HEK293 (cell line): ENCODE results near the gene CHST5.

Experiments used
- CTCF ChIA-PET: fragments of 350-600 bp; formaldehyde crosslinking; extraction: SDS; loops from one replicate; lab custom pipeline; 2021; ENCODE audit warnings: antibody characterized with exemption; lab: Yijun Ruan, JAX
- POLR2A ChIA-PET: fragments of 300-600 bp; formaldehyde crosslinking; extraction: SDS; loops from one replicate; lab custom pipeline; 2020; ENCODE audit warnings: antibody characterized with exemption, inconsistent platforms; lab: Yijun Ruan, JAX
- H3K27ac ChIP-seq: fragments of 200-500 bp; sonication (Bioruptor generic); 2 replicates; pipeline ENCODE4 v1.5.1; 2014; ENCODE audit warnings: low read depth, low read length, control low read depth, inconsistent platforms; ENCODE audit errors: extremely low read depth
- H3K36me3 ChIP-seq, 2 experiments: fragments of 200-500 bp in 1 of 2; sonication (Bioruptor generic) in 1 of 2; 1 replicate in 1 of 2; 2 replicates in 1 of 2; pipeline ENCODE4 v1.5.1; 2014 to 2017; ENCODE audit warnings: inconsistent platforms in 2 of 2, low read length in 2 of 2; ENCODE audit not compliant: control insufficient read depth in 2 of 2, insufficient read depth in 1 of 2
- H3K4me1 ChIP-seq: fragments of 200-500 bp; sonication (Bioruptor generic); 2 replicates; pipeline ENCODE4 v1.5.1; 2014; ENCODE audit warnings: mild to moderate bottlenecking, low read length, inconsistent platforms; ENCODE audit not compliant: control insufficient read depth, insufficient read depth
- H3K4me3 ChIP-seq: 2 replicates; pipeline ENCODE4 v1.5.1; 2011; ENCODE audit warnings: low read depth, mild to moderate bottlenecking, control low read depth, low read length, moderate library complexity
- H3K9me3 ChIP-seq: fragments of 200-500 bp; sonication (Bioruptor generic); 2 replicates; pipeline ENCODE4 v1.5.1; 2014; ENCODE audit warnings: low read depth, low read length, inconsistent platforms; ENCODE audit not compliant: control insufficient read depth, insufficient read depth
- GLI4 ChIP-seq: fragments of 450-650 bp; formaldehyde crosslinking; IDR thresholded peaks from 2 replicates; pipeline ENCODE4 v1.5.1; 2016; ENCODE audit warnings: missing biosample characterization, missing genetic modification characterization
- HOXA7 ChIP-seq: sonication (generic); formaldehyde crosslinking; IDR thresholded peaks from 2 replicates; pipeline ENCODE4 v1.8.1; 2022; ENCODE audit warnings: missing genetic modification reagents, borderline replicate concordance
- KLF1 ChIP-seq: fragments of 450-650 bp; formaldehyde crosslinking; IDR thresholded peaks from 2 replicates; pipeline ENCODE4 v1.5.1; 2016; ENCODE audit warnings: missing biosample characterization, missing genetic modification characterization
- KLF7 ChIP-seq: fragments of 450-650 bp; formaldehyde crosslinking; IDR thresholded peaks from 2 replicates; pipeline ENCODE4 v1.5.1; 2016; ENCODE audit warnings: missing biosample characterization, missing genetic modification characterization, borderline replicate concordance
- PRDM2 ChIP-seq: fragments of 450-650 bp; formaldehyde crosslinking; IDR thresholded peaks from 2 replicates; pipeline ENCODE4 v1.5.1; 2016; ENCODE audit warnings: missing biosample characterization, missing genetic modification characterization, borderline replicate concordance
- SP3 ChIP-seq: fragments of 450-650 bp; formaldehyde crosslinking; IDR thresholded peaks from 2 replicates; pipeline ENCODE4 v1.5.1; 2016; ENCODE audit warnings: missing biosample characterization, missing genetic modification characterization
- TCF7L2 ChIP-seq: IDR thresholded peaks from 2 replicates; pipeline ENCODE4 v1.6.1; 2011; ENCODE audit warnings: low read depth, mild to moderate bottlenecking, inconsistent platforms, low read length, moderate library complexity, borderline replicate concordance
- TSHZ1 ChIP-seq: fragments of 450-650 bp; formaldehyde crosslinking; IDR thresholded peaks from 2 replicates; pipeline ENCODE4 v1.5.1; 2016; ENCODE audit warnings: missing biosample characterization, missing genetic modification characterization, borderline replicate concordance
- WT1 ChIP-seq: fragments of 450-650 bp; formaldehyde crosslinking; IDR thresholded peaks from 2 replicates; pipeline ENCODE4 v1.5.1; 2016; ENCODE audit warnings: missing biosample characterization, missing genetic modification characterization
- YY1 ChIP-seq: fragments of 450-650 bp; formaldehyde crosslinking; IDR thresholded peaks from 2 replicates; pipeline ENCODE4 v1.5.1; 2018; ENCODE audit warnings: missing biosample characterization, missing genetic modification characterization
- ZBTB6 ChIP-seq: fragments of 450-650 bp; formaldehyde crosslinking; IDR thresholded peaks from 2 replicates; pipeline ENCODE4 v1.5.1; 2017; ENCODE audit warnings: missing biosample characterization, missing genetic modification characterization
- ZBTB8A ChIP-seq: fragments of 450-650 bp; formaldehyde crosslinking; IDR thresholded peaks from 2 replicates; pipeline ENCODE4 v1.5.1; 2016; ENCODE audit warnings: missing biosample characterization, missing genetic modification characterization
- ZFP69B ChIP-seq: fragments of 450-650 bp; formaldehyde crosslinking; IDR thresholded peaks from 2 replicates; pipeline ENCODE4 v1.5.1; 2016; ENCODE audit warnings: missing biosample characterization, missing genetic modification characterization
- ZNF121 ChIP-seq: fragments of 450-650 bp; formaldehyde crosslinking; IDR thresholded peaks from 2 replicates; pipeline ENCODE4 v1.5.1; 2016; ENCODE audit warnings: missing biosample characterization, missing genetic modification characterization
- ZNF175 ChIP-seq: fragments of 450-650 bp; formaldehyde crosslinking; IDR thresholded peaks from 2 replicates; pipeline ENCODE4 v1.5.1; 2016; ENCODE audit warnings: missing biosample characterization, missing genetic modification characterization
- ZNF23 ChIP-seq: fragments of 450-650 bp; formaldehyde crosslinking; IDR thresholded peaks from 2 replicates; pipeline ENCODE4 v1.5.1; 2016; ENCODE audit warnings: missing biosample characterization, missing genetic modification characterization, borderline replicate concordance
- ZNF280C ChIP-seq: fragments of 450-650 bp; formaldehyde crosslinking; IDR thresholded peaks from 2 replicates; pipeline ENCODE4 v1.5.1; 2016; ENCODE audit warnings: missing biosample characterization, missing genetic modification characterization
- ZNF292 ChIP-seq: fragments of 450-650 bp; formaldehyde crosslinking; IDR thresholded peaks from 2 replicates; pipeline ENCODE4 v1.5.1; 2016; ENCODE audit warnings: low read depth, missing biosample characterization, missing genetic modification characterization, borderline replicate concordance
- ZNF350 ChIP-seq: fragments of 450-650 bp; formaldehyde crosslinking; IDR thresholded peaks from 2 replicates; pipeline ENCODE4 v1.5.0; 2017; ENCODE audit warnings: missing biosample characterization, mild to moderate bottlenecking, missing genetic modification characterization
- ZNF354C ChIP-seq: fragments of 450-650 bp; formaldehyde crosslinking; IDR thresholded peaks from 2 replicates; pipeline ENCODE4 v1.5.1; 2016; ENCODE audit warnings: missing biosample characterization, missing genetic modification characterization, low read depth, borderline replicate concordance
- ZNF555 ChIP-seq: fragments of 450-650 bp; formaldehyde crosslinking; conservative IDR thresholded peaks from 2 replicates; pipeline ENCODE4 v1.5.1; 2017; ENCODE audit warnings: missing biosample characterization, mild to moderate bottlenecking, missing genetic modification characterization, inconsistent platforms
- ZNF558 ChIP-seq: fragments of 450-650 bp; formaldehyde crosslinking; IDR thresholded peaks from 2 replicates; pipeline ENCODE4 v1.5.1; 2016; ENCODE audit warnings: missing biosample characterization, missing genetic modification characterization
- ZNF561 ChIP-seq: fragments of 450-650 bp; IDR thresholded peaks from 2 replicates; pipeline ENCODE4 v1.5.1; 2018; ENCODE audit warnings: missing biosample characterization, missing genetic modification characterization, borderline replicate concordance

CHST5 gene

GRCh38 chr16:75529959-75530358 is 5.9 kb downstream of the CHST5 start:
- H3K27ac ChIP-seq: no peak overlapping the region
- no peaks in the 10 kb centered on the region for H3K4me1 ChIP-seq
- H3K9me3 ChIP-seq: no peaks in the 10 kb centered on the region
- ChIA-PET POLR2A (no interaction called here), CTCF (no interaction called here)
- no peaks in the 10 kb centered on the region for H3K36me3 ChIP-seq
- H3K4me3 ChIP-seq: no peak overlapping the region
- TF ChIP-seq ZNF350 (tag by site-specific recombination): no peak
- no peak for TF ChIP-seq HOXA7 (CRISPR knock-in tag)
- no peak for TF ChIP-seq WT1
- TF ChIP-seq KLF7 (tag by site-specific recombination): no peak
- no peak for TF ChIP-seq SP3 (tag by site-specific recombination)
- TF ChIP-seq ZNF354C (tag by site-specific recombination): no peak
- no peak for TF ChIP-seq ZNF23 (tag by site-specific recombination)
- TF ChIP-seq ZNF280C (tag by site-specific recombination): no peak
- no peak for TF ChIP-seq ZNF555
- TF ChIP-seq ZNF121: no peak
- TF ChIP-seq ZNF292 (tag by site-specific recombination): no peak
- TF ChIP-seq ZNF558 (tag by site-specific recombination): no peak
- no peak for TF ChIP-seq KLF1 (tag by site-specific recombination)
- TF ChIP-seq YY1 (tag by site-specific recombination): no peak
- no peak for TF ChIP-seq ZFP69B (tag by site-specific recombination)
- no peak for TF ChIP-seq TCF7L2

- CTCF ChIA-PET: interaction anchor here (1.0 kb wide), 1 partner anchor 58 kb away, joined by 3 read pairs; no protein-coding TSS in a partner anchor
- TF ChIP-seq ZBTB6 (tag by site-specific recombination) (no peak), ZNF561 (tag by site-specific recombination) (no peak), TSHZ1 (tag by site-specific recombination) (no peak), PRDM2 (tag by site-specific recombination) (no peak), HOXA7 (CRISPR knock-in tag) (no peak), GLI4 (tag by site-specific recombination) (no peak), ZNF175 (tag by site-specific recombination) (no peak), ZBTB8A (tag by site-specific recombination) (no peak)
Measured at GRCh38 chr16:75529056-75529905, 6.6 kb downstream of the CHST5 start.

More at GRCh38 chr16:75529056-75529905, 6.6 kb downstream of the CHST5 start:
- Histone ChIP-seq H3K9me3 (no peaks in the 10 kb centered on the region), H3K4me3 (no peak overlapping the region), H3K27ac (no peak overlapping the region), H3K4me1 (no peaks in the 10 kb centered on the region), H3K36me3 (no peaks in the 10 kb centered on the region)
- POLR2A ChIA-PET: no interaction called here
